ENCODE results near the gene NCKAP5.

NCKAP5 gene

DNA sequence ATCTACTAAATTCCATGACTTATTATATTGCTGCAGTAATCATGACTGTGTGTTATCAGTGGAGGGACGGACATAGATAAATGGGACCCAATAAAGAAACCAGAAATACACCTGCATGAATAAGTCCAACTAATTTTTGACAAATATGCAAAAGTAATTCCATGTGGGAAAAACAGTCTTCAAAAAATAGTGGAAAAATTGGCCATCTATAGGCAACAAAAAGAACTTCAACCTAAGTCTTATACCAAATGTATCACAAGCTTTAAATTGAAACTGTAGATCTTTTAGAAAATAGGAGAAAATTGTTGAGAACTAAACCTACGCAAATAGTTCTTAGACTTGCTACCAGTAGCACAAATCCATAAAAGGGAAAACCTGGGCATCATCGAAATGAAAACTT lies 376.2 kb downstream of the NCKAP5 start:
- no peak overlapping the region for H3K27ac ChIP-seq (replicated peaks)

DNA sequence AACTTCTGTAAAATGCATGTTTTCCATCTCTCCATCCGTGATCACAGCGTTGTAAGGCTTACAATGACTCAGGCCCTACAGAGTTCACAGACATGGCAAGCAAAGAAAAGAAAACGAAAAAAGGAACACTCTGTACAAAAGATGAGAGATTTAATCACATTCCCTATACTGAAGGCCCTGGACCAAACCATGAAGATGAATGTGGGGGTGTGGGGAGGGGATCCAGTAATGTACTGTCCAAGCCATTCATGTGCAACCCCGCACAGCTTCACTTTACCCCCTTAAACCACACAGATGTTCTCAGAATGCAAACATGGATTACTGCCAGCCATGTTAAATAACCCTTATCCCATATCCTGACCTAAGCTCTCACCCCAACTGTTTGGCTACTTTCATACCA lies 391.1 kb downstream of the NCKAP5 start:
- no peak for DNase-seq (ENCODE audit: low read depth in 1 of 2, low spot score in 1 of 2)
- no peak for TF ChIP-seq POLR2AphosphoS5 (IDR thresholded peaks at IDR 0.05; ENCODE audit: low read depth)
- TF ChIP-seq, protein P1, sequence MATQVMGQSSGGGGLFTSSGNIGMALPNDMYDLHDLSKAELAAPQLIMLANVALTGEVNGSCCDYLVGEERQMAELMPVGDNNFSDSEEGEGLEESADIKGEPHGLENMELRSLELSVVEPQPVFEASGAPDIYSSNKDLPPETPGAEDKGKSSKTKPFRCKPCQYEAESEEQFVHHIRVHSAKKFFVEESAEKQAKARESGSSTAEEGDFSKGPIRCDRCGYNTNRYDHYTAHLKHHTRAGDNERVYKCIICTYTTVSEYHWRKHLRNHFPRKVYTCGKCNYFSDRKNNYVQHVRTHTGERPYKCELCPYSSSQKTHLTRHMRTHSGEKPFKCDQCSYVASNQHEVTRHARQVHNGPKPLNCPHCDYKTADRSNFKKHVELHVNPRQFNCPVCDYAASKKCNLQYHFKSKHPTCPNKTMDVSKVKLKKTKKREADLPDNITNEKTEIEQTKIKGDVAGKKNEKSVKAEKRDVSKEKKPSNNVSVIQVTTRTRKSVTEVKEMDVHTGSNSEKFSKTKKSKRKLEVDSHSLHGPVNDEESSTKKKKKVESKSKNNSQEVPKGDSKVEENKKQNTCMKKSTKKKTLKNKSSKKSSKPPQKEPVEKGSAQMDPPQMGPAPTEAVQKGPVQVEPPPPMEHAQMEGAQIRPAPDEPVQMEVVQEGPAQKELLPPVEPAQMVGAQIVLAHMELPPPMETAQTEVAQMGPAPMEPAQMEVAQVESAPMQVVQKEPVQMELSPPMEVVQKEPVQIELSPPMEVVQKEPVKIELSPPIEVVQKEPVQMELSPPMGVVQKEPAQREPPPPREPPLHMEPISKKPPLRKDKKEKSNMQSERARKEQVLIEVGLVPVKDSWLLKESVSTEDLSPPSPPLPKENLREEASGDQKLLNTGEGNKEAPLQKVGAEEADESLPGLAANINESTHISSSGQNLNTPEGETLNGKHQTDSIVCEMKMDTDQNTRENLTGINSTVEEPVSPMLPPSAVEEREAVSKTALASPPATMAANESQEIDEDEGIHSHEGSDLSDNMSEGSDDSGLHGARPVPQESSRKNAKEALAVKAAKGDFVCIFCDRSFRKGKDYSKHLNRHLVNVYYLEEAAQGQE (IDR thresholded peaks at IDR 0.05; ENCODE audit: insufficient replicate concordance, low read depth): no peak
- TF ChIP-seq SPI1 (IDR thresholded peaks at IDR 0.05; ENCODE audit: borderline replicate concordance, low read depth): no peak
- TF ChIP-seq GABPA (IDR thresholded peaks at IDR 0.05; ENCODE audit: low read depth): no peak

More for the DNA sequence above, 376.2 kb downstream of the NCKAP5 start:
- no peak for TF ChIP-seq SPI1 (IDR thresholded peaks at IDR 0.05; ENCODE audit: borderline replicate concordance, low read depth)
- no peak for TF ChIP-seq POLR2AphosphoS5 (IDR thresholded peaks at IDR 0.05; ENCODE audit: low read depth)
- TF ChIP-seq, protein P1 (IDR thresholded peaks at IDR 0.05; ENCODE audit: insufficient replicate concordance, low read depth): no peak
- TF ChIP-seq, protein P2, sequence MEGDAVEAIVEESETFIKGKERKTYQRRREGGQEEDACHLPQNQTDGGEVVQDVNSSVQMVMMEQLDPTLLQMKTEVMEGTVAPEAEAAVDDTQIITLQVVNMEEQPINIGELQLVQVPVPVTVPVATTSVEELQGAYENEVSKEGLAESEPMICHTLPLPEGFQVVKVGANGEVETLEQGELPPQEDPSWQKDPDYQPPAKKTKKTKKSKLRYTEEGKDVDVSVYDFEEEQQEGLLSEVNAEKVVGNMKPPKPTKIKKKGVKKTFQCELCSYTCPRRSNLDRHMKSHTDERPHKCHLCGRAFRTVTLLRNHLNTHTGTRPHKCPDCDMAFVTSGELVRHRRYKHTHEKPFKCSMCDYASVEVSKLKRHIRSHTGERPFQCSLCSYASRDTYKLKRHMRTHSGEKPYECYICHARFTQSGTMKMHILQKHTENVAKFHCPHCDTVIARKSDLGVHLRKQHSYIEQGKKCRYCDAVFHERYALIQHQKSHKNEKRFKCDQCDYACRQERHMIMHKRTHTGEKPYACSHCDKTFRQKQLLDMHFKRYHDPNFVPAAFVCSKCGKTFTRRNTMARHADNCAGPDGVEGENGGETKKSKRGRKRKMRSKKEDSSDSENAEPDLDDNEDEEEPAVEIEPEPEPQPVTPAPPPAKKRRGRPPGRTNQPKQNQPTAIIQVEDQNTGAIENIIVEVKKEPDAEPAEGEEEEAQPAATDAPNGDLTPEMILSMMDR (IDR thresholded peaks at IDR 0.05; ENCODE audit: insufficient read depth, low read length): no peak
- no peak for TF ChIP-seq GABPA (IDR thresholded peaks at IDR 0.05; ENCODE audit: low read depth)
- Histone ChIP-seq H3K4me3 (replicated peaks; ENCODE audit: insufficient read depth, low read length) (no peak overlapping the region), H3K27me3 (ENCODE audit: insufficient read depth, poor library complexity, severe bottlenecking) (no peaks in the 10 kb centered on the region)
- no peak for DNase-seq (ENCODE audit: low read depth in 1 of 2, low spot score in 1 of 2)

DNA sequence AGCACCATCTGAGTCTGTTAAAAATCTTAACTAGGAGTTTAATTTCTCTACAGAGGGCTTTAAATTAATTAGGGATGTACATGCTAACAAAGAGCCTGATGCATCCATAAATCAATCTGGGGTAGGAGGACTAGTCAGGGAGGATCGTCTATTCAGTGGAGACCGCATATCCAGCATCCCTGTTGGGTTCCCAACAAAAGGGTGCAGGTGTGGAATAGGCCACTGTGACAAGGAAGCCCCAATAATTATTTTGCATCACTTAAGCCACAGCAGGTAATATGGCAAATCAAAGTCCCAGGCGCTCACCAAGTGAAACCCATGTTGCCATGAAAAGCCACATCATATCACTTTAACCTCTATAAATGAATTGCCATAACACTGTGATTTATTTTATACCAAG lies 392.3 kb downstream of the NCKAP5 start:
- Histone ChIP-seq H3K27me3 (ENCODE audit: insufficient read depth, poor library complexity, severe bottlenecking) (no peaks in the 10 kb centered on the region), H3K4me3 (replicated peaks; ENCODE audit: insufficient read depth, low read length) (no peak overlapping the region), H3K27ac (replicated peaks) (no peak overlapping the region)
- no peak for TF ChIP-seq GABPA (IDR thresholded peaks at IDR 0.05; ENCODE audit: low read depth)
- TF ChIP-seq, protein P1 (IDR thresholded peaks at IDR 0.05; ENCODE audit: insufficient replicate concordance, low read depth): no peak
- TF ChIP-seq, protein P2 (IDR thresholded peaks at IDR 0.05; ENCODE audit: insufficient read depth, low read length): no peak
- TF ChIP-seq SPI1 (IDR thresholded peaks at IDR 0.05; ENCODE audit: borderline replicate concordance, low read depth): no peak
- TF ChIP-seq POLR2AphosphoS5 (IDR thresholded peaks at IDR 0.05; ENCODE audit: low read depth): no peak
- DNase-seq (ENCODE audit: low read depth in 1 of 2, low spot score in 1 of 2): no peak

More for the DNA sequence above, 391.1 kb downstream of the NCKAP5 start:
- H3K27me3 ChIP-seq (ENCODE audit: insufficient read depth, poor library complexity, severe bottlenecking): no peaks in the 10 kb centered on the region
- H3K4me3 ChIP-seq (replicated peaks; ENCODE audit: insufficient read depth, low read length): no peak overlapping the region
- H3K27ac ChIP-seq (replicated peaks): no peak overlapping the region

All from HL-60 (cell line).